GM21381 (cell line): ENCODE results near the gene CD53.
A peak's percentile ranks its signal among the peaks of the same experiment; 100 is the strongest.

ENCODE experiments used
- ATAC-seq: cut with Tn5 transposase; IDR thresholded peaks from one replicate; pipeline ENCODE4 v1.9.1; 2021; ENCODE audit warnings: mild to moderate bottlenecking, moderate library complexity; ENCODE audit not compliant: unreplicated experiment

Gene CD53

DNA sequence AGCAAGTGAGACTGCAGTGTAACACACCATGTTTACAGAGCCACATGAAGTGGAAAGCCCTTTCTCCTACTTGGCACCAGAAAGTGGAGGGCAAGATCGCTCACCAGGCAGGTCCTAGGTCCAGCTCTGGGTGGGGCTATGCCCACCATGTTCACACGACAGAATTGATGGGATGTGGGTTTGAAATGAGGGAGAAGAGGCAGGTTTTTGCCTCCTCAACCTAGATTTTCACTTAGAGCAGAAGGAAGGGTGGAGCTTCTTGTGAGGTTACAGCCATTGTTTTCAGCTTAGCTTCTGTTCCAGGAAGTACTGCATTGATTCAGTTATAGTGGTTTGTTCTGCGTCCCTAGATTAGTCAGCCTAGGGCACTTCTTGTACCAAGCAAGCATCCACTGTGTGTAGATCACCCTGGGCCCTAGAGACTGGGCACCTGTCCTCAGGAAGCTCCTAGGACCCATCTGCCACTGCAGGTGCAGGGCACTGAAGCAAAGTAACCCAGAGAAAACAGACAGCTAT, 2.3 kb downstream of the CD53 start:
- ATAC-seq, result peak; percentile 48

GRCh38 chr1:110876748-110877341, 3.9 kb downstream of the CD53 start:
- no peak for ATAC-seq

- ATAC-seq, result no peak
Observed at GRCh38 chr1:110877364-110877763, 4.4 kb downstream of the CD53 start.

DNA sequence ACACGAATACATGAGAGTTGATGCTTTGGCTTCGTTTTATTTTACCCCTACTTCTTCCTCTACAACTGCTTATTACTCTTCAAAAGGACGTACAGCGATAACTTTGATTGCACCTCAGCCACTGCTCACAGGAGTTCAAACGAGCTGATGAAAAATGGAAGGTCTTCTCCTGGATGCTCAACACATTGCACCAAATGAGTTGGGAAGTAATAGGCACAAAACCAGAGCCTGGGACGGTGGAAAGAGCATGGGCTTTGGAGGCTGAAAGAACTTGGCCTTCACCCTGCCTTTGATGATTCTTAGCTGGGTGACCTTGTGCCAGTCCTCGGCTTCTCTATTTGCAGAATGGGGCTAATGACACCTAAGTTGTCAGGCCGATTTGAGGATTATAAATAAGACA, 4.8 kb downstream of the CD53 start:
- no peak for ATAC-seq

GRCh38 chr1:110878591-110878990, 5.6 kb downstream of the CD53 start:
- no peak for ATAC-seq

GRCh38 chr1:110878993-110879392, 6.0 kb downstream of the CD53 start:
- no peak for ATAC-seq

GRCh38 chr1:110879758-110880606, 7.0 kb downstream of the CD53 start:
- peak; percentile 45 for ATAC-seq

DNA sequence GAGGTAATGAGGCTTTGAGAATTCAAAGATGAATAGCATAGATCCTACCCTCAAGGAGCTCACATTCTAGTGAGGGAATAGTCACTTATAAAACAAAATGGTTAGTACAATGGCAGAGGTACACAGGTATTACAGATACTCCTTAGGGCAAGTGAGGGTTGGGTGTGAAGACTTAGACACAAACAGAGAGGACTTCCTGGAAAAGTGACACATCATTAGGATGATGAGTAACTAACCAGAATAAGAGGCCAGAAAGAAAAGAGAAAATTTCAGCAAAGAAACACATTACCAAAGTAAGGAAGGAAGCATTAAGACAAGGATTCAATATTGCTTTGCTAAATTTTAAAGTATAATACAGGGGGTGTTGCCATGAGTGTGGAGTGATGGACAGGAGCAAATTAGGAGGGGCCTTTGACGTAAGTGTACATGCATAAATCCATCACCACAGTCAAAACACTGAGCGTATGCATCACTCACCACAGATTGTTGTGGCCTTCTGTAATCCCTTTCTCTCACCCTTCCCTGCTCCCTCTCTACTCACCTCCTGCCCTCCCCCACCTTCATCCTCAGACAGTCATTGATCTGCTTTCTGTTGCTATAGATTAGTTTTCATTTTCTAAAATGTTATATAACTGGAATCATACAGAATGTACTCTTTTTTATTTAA, 7.9 kb downstream of the CD53 start:
- ATAC-seq, result peak; percentile 25

- no peak for ATAC-seq
Observed at GRCh38 chr1:110888049-110888448, 15.1 kb downstream of the CD53 start.

- ATAC-seq, result no peak
Observed at GRCh38 chr1:110888641-110889040, 15.7 kb downstream of the CD53 start.

- no peak for ATAC-seq
Observed at GRCh38 chr1:110890474-110891196, 17.7 kb downstream of the CD53 start.

- ATAC-seq, result no peak
Observed at GRCh38 chr1:110893908-110894490, 21.1 kb downstream of the CD53 start.

DNA sequence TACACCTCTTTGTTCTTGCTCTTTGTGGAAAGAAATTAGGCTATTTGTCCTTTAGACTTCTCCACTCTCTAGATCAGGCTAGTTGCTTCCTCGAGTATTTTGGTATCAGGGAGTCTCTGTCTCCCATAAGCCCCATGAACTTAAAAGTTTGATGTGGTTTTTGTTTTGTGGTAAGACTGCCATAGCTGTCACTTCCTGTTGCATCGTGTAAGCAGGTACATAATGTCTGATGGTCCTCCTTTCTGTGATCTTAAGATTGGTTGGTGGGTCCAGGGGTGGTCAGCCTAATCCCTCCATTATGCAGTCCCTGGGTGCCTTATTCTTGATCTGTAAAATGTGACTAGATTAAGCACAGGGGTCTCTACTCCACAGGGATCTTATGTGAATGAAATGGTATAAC, 23.1 kb downstream of the CD53 start:
- ATAC-seq, result no peak

GRCh38 chr1:110897681-110898080, 24.7 kb downstream of the CD53 start:
- no peak for ATAC-seq

- ATAC-seq, result no peak
Observed at GRCh38 chr1:110898734-110899457, 25.9 kb downstream of the CD53 start.

DNA sequence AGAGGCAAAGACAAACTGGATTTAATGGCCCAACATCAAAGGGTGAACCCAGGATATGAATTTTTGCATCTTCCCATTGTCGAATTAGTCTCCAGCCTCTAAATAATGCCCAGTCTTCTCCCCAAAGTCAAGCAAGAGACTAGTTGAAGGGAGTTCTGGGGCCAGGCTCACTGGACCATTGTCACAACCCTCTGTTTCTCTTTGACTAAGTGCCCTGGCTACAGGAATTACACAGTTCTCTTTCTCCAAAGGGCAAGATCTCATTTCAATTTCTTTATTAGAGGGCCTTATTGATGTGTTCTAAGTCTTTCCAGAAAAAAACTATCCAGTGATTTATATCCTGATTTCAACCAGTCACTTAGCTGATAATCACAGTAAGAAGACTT, 26.5 kb downstream of the CD53 start:
- ATAC-seq, result no peak

DNA sequence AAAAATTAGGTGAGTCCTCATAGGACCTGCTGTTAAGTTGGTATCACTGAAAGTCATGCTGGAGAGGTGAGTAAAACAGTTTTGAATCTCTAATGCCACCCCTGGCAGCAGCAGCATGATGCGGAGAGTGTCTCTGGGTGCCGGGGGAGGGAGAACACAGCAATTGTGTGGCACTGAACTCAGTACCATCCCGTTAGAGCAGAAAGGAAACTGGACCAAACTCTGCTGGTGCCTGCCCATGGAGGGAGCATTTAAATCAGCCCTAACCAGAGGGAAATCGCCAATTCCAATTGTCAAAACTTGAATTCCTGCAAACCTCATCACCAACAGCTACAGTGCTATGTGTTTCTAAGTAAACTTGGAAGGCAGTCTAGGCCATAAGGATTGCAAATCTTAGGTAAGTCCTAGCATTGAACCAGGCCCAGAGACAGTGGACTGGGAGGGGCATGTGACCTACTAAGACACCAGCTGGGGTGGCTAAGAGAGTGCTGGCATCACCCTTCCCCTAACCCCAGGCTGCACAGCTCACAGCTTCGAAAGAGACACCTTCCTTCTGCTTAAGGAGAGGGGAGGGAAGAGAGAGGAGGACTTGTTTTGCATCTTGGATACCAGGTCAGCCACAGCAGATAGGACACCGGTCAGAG, 30.0 kb downstream of the CD53 start:
- no peak for ATAC-seq

GRCh38 chr1:110903853-110904500, 31.0 kb downstream of the CD53 start:
- ATAC-seq, result no peak

DNA sequence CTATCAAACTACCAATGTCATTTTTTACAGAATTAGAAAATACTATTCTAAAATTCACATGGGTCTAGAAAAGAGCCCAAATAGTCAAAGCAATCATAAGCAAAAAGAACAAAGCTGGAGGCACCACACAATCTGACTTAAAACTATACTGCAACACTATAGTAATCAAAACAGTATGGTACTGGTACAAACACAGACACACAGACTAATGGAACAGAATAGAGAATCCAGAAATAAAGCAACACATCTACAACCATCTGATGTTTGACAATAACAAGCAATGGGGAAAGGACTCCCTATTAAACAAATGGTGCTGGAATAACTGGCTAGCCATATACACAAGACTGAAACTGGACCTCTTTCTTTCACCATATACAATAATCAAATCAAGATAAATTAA, 39.8 kb downstream of the CD53 start:
- ATAC-seq, result no peak
